Skeletal muscle tissue (tissue), 4 donors: ENCODE results near the gene SPIC. TPM values are rescaled to one million over a fixed set of nuclear protein-coding genes. Genes with fewer than 3 reads are reported as not detected.

Experiments used
- H3K27ac ChIP-seq: one replicate; pipeline ENCODE4 v1.7.0; 2013; ENCODE audit warnings: mild to moderate bottlenecking, low read depth, low read length, inconsistent platforms
- H3K27me3 ChIP-seq, 3 donors: one replicate each; pipeline ENCODE4 v1.7.0; 2013; ENCODE audit warnings: low read length in 3 of 3; ENCODE audit not compliant: control insufficient read depth in 3 of 3, insufficient read depth in 3 of 3
- H3K36me3 ChIP-seq, 3 donors: one replicate each; pipeline ENCODE4 v1.7.0; 2013; ENCODE audit warnings: low read length in 3 of 3; ENCODE audit not compliant: control insufficient read depth in 3 of 3, insufficient read depth in 3 of 3
- H3K4me1 ChIP-seq, 3 donors: one replicate each; pipeline ENCODE4 v1.7.0; 2013; ENCODE audit warnings: low read length in 3 of 3, mild to moderate bottlenecking in 3 of 3; ENCODE audit not compliant: control insufficient read depth in 3 of 3, insufficient read depth in 3 of 3
- H3K4me3 ChIP-seq, 3 donors: one replicate each; pipeline ENCODE4 v1.7.0; 2013; ENCODE audit warnings: low read length in 3 of 3
- H3K9ac ChIP-seq, 3 donors: one replicate each; pipeline ENCODE4 v1.7.0; 2013; ENCODE audit warnings: low read length in 3 of 3, mild to moderate bottlenecking in 3 of 3, moderate library complexity in 2 of 3, low read depth in 1 of 3
- H3K9me3 ChIP-seq, 3 donors: one replicate each; pipeline ENCODE4 v1.7.0; 2013; ENCODE audit warnings: low read length in 3 of 3; ENCODE audit not compliant: control insufficient read depth in 3 of 3
- total RNA-seq: library from RNA; depleted of rRNA; stranded (reverse); fragments of >200 nt; gene quantifications from one replicate; pipeline ENCODE4 v1.2.3, GENCODE V29; 2014
- donor health status: Osteomylitis.

SPIC gene
- total RNA-seq, 1 donor from 2014 or later: not detected

DNA sequence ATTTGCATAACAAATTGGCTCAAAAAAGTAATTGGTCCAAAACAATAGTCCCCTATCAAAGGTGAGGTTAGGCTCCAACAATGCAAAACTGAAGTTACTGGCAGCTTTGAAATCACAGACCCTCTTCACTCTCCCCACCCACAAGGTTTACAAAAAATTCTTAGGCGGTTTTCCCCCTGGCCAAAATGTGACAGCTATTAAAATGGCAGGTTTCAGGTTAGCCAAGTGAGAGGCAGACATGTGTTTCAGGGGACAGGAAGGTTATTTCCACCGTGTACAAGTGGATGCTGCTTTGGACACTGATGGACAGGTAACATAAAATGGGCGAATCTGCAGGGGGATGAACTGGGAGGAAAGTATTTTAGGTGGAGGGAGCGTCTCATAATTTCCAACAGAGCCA, 888 bp upstream of the SPIC start:
- no peak overlapping the region for H3K27ac ChIP-seq
- H3K4me3 ChIP-seq: no peak overlapping the region
- H3K27me3 ChIP-seq: no peaks in the 10 kb centered on the region
- H3K36me3 ChIP-seq: no peaks in the 10 kb centered on the region
- no peak overlapping the region for H3K9ac ChIP-seq
- no peaks in the 10 kb centered on the region for H3K9me3 ChIP-seq
- H3K4me1 ChIP-seq: no peaks in the 10 kb centered on the region

DNA sequence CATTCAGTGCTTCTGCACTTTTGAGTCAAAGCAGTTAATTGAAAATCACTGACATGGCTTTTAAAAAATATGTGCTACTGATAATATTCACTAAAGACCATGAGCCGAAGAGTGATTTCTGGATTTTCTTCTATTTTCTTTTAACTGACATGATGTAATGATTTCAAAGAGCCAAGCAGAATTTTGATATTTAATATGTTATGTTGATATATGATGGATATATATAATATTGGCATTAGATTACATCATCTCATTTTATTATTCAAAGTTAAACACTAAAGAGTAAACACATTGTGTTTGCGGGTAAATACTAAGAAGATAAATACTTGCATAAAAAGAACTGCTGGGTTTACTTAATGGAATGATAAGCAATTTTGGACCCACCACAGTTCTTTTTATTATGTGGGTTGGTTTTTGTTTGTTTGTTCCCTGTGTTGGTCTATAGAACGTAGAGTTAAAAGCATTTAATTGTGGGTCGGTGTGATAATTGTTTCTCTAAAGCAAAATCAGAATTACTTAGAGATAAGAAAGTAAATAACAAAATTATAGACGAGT, 692 bp downstream of the SPIC start:
- H3K27ac ChIP-seq: no peak overlapping the region
- no peaks in the 10 kb centered on the region for H3K9me3 ChIP-seq
- H3K4me1 ChIP-seq: no peaks in the 10 kb centered on the region
- H3K36me3 ChIP-seq: no peaks in the 10 kb centered on the region
- no peak overlapping the region for H3K4me3 ChIP-seq
- no peak overlapping the region for H3K9ac ChIP-seq
- H3K27me3 ChIP-seq: no peaks in the 10 kb centered on the region

DNA sequence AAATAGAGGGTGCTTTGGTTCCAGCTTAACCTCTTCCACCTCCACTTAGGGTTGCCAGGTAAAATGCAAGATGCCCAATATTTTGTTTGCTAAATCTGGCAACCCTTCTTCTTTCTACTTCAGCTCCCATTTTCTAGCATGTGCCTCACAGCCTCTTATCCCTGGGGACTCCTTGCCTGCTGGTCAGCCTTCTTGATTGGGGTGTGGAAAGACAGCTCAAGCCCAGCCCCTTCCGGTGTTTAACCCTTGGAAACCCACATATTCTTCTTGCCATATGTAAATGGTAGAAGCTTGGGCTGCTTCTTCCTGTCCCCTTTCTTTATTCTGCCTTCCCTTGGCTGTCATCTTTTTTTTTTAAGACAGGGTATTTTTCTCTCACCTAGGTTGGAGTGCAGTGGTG, 5.7 kb downstream of the SPIC start:
- H3K27ac ChIP-seq: no peak overlapping the region
- H3K27me3 ChIP-seq: no peaks in the 10 kb centered on the region
- H3K9ac ChIP-seq: no peak overlapping the region
- H3K9me3 ChIP-seq: no peaks in the 10 kb centered on the region
- H3K4me1 ChIP-seq: no peaks in the 10 kb centered on the region
- H3K4me3 ChIP-seq: no peak overlapping the region
- no peaks in the 10 kb centered on the region for H3K36me3 ChIP-seq

DNA sequence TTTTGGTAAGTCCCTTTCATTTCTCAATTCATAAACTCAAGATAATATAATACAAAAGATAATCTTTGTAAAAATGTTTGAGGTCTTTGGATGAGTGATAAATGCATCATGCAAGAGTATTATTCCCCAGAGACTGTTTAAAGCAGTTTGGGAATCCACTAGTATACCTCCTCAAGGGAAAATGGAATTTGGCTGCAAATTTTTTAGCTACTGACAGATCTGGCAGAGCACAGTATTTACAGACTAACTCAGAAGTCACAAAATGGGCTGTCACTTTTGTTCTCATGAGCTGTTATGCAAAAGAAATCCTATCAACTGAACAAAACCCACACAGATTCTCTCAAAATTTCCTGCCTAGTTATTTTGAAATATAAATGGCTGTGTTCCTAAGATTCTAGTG, 9.9 kb downstream of the SPIC start:
- no peak overlapping the region for H3K27ac ChIP-seq
- no peaks in the 10 kb centered on the region for H3K4me1 ChIP-seq
- no peaks in the 10 kb centered on the region for H3K36me3 ChIP-seq
- no peaks in the 10 kb centered on the region for H3K9me3 ChIP-seq
- no peak overlapping the region for H3K4me3 ChIP-seq
- no peak overlapping the region for H3K9ac ChIP-seq
- H3K27me3 ChIP-seq: no peaks in the 10 kb centered on the region

DNA sequence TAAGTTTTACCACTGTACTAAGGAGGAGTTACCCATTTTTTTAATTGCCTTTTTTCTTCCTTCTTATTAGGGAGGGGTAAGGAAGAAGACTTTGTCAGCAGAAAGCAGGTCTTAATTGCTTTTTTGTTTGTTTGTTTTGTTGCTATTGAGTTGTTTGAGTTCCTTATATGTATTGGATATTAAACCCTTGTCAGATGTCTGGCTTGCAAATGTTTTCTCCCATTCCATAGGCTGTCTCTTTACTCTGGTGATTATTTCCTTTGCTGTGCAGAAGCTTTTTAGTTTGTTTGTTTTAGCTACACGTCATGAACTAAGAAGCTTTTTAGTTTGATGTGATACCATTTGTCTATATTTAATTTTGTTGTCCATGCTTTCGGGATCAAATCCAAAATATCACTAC, 13.3 kb downstream of the SPIC start:
- Histone ChIP-seq H3K27ac (no peak overlapping the region), H3K27me3 (no peaks in the 10 kb centered on the region), H3K4me3 (no peak overlapping the region), H3K4me1 (peaks cover 3 to 6% (median 4%) of the 10 kb centered on the region in 3 donors), H3K36me3 (no peaks in the 10 kb centered on the region), H3K9ac (no peak overlapping the region), H3K9me3 (no peaks in the 10 kb centered on the region)

DNA sequence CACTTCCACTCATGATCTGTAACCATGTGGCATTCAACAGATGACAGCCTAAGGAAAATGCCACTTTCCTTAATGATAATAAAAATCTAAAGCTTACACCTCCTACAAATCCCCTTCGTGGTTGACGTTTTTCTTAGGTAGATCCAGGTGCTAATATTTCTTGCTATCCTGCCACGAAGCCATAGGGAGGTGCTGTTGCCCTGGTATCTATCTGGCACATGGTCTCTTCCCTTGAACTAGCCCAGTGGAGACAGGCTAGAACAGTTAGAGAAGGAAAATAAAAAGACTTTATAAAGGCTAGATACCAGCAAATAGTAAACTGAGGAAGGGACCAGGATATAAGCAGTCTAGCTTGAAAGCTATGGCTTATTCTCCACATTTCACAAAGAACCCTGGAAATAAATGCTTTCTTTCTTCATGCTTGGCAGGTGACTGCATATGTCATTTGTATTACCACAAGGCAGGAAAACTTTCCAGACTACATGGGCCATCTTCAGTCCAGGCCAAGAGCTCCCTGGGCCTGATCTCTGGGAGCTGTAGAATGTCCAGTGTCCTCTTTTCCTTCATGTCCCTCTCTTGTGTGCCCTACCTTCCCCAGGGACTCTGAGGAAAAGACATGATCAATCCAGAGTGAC, 15.3 kb downstream of the SPIC start:
- Histone ChIP-seq H3K36me3 (no peaks in the 10 kb centered on the region), H3K27me3 (no peaks in the 10 kb centered on the region), H3K9ac (peak overlapping the region; percentile 34 to 51 (median 38)), H3K27ac (peak overlapping the region; percentile 46), H3K4me1 (peaks cover 3 to 6% (median 4%) of the 10 kb centered on the region in 3 donors), H3K9me3 (no peaks in the 10 kb centered on the region), H3K4me3 (peak overlapping the region in 1 of 3 donors; percentile 15)

DNA sequence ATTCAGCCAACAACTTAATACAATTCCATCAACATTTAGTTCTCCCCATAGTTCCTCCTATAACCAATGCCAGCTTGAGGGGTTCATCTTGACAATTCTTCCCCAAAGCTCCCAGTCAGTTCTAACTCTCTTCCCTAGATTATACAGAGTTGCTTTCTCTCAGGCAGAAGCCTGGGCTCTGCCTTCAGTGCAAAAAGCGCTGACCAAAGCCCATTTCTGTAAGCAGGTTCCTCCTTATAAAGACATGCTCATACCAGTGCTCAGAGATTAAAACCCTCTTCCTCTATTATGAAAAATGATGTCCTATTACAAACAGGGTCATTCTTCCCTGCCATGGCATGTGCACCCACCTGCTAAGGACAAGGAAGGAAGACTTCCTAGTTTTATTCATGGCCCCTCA, 16.2 kb downstream of the SPIC start:
- no peak overlapping the region for H3K27ac ChIP-seq

DNA sequence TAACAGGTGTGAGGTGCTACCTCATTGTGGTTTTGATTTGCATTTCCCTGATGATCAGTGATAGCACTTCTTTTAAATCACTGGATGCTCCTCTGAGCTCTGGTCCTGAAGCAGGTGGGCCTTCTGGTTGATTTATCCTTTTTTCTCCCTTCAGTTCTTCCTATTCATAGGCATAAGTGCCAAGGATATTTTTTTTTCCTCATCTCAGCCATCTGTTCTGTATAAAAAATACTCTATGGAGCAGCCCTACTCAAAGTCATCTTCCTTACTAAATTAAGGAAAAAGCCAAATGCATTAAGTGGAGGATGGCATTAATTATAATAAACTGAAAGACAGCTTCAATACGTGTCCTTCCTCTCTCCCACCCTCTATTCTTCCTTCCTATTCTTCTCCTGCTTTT, 18.4 kb downstream of the SPIC start:
- H3K27ac ChIP-seq: no peak overlapping the region
- H3K4me1 ChIP-seq: peaks cover 7 to 11% (median 8%) of the 10 kb centered on the region in 3 donors
- no peaks in the 10 kb centered on the region for H3K27me3 ChIP-seq
- no peaks in the 10 kb centered on the region for H3K36me3 ChIP-seq
- no peak overlapping the region for H3K4me3 ChIP-seq
- no peak overlapping the region for H3K9ac ChIP-seq
- H3K9me3 ChIP-seq: no peaks in the 10 kb centered on the region

More for the DNA sequence above, 16.2 kb downstream of the SPIC start:
- no peaks in the 10 kb centered on the region for H3K9me3 ChIP-seq
- H3K9ac ChIP-seq: no peak overlapping the region
- no peaks in the 10 kb centered on the region for H3K36me3 ChIP-seq
- H3K4me3 ChIP-seq: no peak overlapping the region
- peaks cover 3 to 6% (median 4%) of the 10 kb centered on the region in 3 donors for H3K4me1 ChIP-seq
- H3K27me3 ChIP-seq: no peaks in the 10 kb centered on the region

DNA sequence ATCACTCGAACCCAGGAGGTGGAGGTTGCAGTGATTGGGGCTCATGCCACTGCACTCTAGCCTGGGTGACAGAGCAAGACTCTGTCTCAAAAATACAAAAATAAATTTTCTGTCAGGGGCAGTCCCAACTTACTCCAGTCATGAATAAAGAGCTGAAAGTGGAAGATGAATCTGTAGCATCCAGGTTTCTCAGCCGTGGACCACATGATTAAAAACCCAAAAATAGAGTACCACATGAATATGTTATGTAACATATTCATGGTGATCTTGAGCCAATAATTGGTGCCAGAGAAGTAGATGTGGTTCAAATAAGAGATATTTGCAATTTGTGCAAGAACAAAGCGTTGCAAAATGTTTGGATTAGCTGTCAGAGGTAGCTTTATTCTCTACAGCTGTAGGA, 23.1 kb downstream of the SPIC start:
- no peaks in the 10 kb centered on the region for H3K36me3 ChIP-seq
- H3K9me3 ChIP-seq: no peaks in the 10 kb centered on the region
- no peak overlapping the region for H3K4me3 ChIP-seq
- no peaks in the 10 kb centered on the region for H3K27me3 ChIP-seq
- peaks cover 3 to 5% (median 4%) of the 10 kb centered on the region in 3 donors for H3K4me1 ChIP-seq
- peak overlapping the region; percentile 22 for H3K27ac ChIP-seq
- peak overlapping the region in 1 of 3 donors; percentile 17 for H3K9ac ChIP-seq

DNA sequence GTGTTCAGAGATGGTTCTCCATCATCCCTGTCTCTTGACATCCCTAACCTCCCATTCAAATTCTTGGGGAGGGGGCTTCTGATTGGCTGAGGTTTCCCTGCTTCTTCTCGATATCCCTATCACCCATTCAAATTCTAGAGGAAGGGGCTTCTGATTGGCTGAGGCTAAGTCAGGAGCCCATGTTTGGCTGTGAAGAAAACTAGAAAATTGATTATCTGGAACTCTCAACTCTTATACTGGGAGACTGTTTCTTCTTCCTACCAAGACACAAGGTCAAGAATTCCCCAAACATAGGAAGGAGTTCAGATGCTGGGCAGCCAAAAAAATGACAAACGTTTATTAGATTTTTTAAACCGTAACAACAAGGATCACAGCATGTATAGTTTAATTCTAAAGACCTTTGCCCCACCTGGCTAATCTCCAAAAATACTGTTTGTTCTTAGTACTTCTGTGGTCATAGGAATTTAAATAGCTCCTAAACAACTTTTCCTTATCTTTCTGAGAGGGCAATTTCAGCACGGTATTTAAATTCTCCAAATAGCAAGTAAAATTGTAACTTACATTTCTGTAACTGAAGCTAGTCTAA, 26.4 kb downstream of the SPIC start:
- H3K27me3 ChIP-seq: no peaks in the 10 kb centered on the region
- H3K9ac ChIP-seq: no peak overlapping the region
- H3K36me3 ChIP-seq: no peaks in the 10 kb centered on the region
- H3K9me3 ChIP-seq: no peaks in the 10 kb centered on the region
- H3K4me3 ChIP-seq: no peak overlapping the region
- H3K4me1 ChIP-seq: peaks cover 3 to 5% (median 4%) of the 10 kb centered on the region in 3 donors
- no peak overlapping the region for H3K27ac ChIP-seq
